GM15510 (cell line): Measurements from ENCODE around the gene IFNLR1.

Source experiments
- POLR2A ChIP-seq: IDR thresholded peaks from 3 replicates; pipeline ENCODE4 v1.6.1; 2011; ENCODE audit warnings: borderline replicate concordance; ENCODE audit not compliant: insufficient read length; ENCODE audit errors: extremely low read depth

The IFNLR1 gene

GRCh38 chr1:24130385-24130784 lies 56.7 kb downstream of the IFNLR1 start:
- no peak for TF ChIP-seq POLR2A

GRCh38 chr1:24127801-24128363 lies 59.2 kb downstream of the IFNLR1 start:
- TF ChIP-seq POLR2A = no peak

GRCh38 chr1:24127134-24127800 lies 59.8 kb downstream of the IFNLR1 start:
- no peak for TF ChIP-seq POLR2A

- no peak for TF ChIP-seq POLR2A
These were observed 60.4 kb downstream of the IFNLR1 start for GRCh38 chr1:24126672-24127023.

- no peak for TF ChIP-seq POLR2A
These were observed 60.9 kb downstream of the IFNLR1 start for GRCh38 chr1:24126018-24126671.

- no peak for TF ChIP-seq POLR2A
These were observed 61.6 kb downstream of the IFNLR1 start for GRCh38 chr1:24125456-24125855.

GRCh38 chr1:24124980-24125379 lies 62.1 kb downstream of the IFNLR1 start:
- TF ChIP-seq POLR2A = no peak

- TF ChIP-seq POLR2A = no peak
These were observed 63.5 kb downstream of the IFNLR1 start for GRCh38 chr1:24123611-24124010.

GRCh38 chr1:24122776-24123175 lies 64.3 kb downstream of the IFNLR1 start:
- TF ChIP-seq POLR2A = no peak

- TF ChIP-seq POLR2A = no peak
These were observed 65.7 kb downstream of the IFNLR1 start for GRCh38 chr1:24121406-24121805.

GRCh38 chr1:24120965-24121364 lies 66.1 kb downstream of the IFNLR1 start:
- no peak for TF ChIP-seq POLR2A

GRCh38 chr1:24119859-24120756 lies 67.0 kb downstream of the IFNLR1 start:
- TF ChIP-seq POLR2A = no peak

- no peak for TF ChIP-seq POLR2A
These were observed 67.6 kb downstream of the IFNLR1 start for GRCh38 chr1:24119489-24119858.

- TF ChIP-seq POLR2A = no peak
These were observed 68.5 kb downstream of the IFNLR1 start for GRCh38 chr1:24118410-24119242.
